Measurements from ENCODE around the gene KRTAP10-1. TPM values are rescaled to one million over a fixed set of nuclear protein-coding genes. Genes with fewer than 3 reads are reported as not detected.

The KRTAP10-1 gene
- total RNA-seq, 1 experiment from 2014 or later = 0.47 TPM

DNA sequence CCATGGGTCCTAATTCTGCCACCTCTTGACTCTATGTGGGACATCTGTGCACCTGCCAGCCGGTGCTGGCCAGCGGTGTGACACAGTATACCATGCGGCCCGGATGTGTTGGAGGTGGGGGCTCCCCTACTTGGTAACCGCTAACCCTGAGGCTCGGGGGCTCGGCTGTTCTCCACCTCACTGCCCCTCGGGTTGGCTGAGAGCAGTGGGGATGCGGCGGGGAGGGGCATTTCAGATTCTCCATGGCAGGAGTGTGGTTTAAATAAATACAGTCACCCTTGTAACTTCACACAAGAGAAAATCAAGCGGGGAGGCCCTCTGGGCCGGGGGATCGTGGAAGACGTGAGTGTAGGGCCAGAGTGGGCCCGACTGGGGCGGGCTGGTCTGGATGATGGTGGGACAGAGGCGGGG lies 11.0 kb downstream of the KRTAP10-1 start:
- Histone ChIP-seq H3K9me3 (ENCODE audit: low read depth, low read length, poor library complexity, severe bottlenecking) (peaks cover 4% of the 10 kb centered on the region), H3K4me1 (ENCODE audit: insufficient read depth, low read length, poor library complexity, severe bottlenecking) (no peaks in the 10 kb centered on the region), H3K36me3 (ENCODE audit: insufficient read depth, low read length, poor library complexity, severe bottlenecking) (no peaks in the 10 kb centered on the region), H3K4me3 (ENCODE audit: low read depth, low read length, poor library complexity, severe bottlenecking) (no peak overlapping the region), H3K27ac (ENCODE audit: low read depth, low read length, poor library complexity, severe bottlenecking) (no peak overlapping the region), H3K27me3 (replicated peaks; ENCODE audit: insufficient read depth, low read depth, low read length, poor library complexity) (no peaks in the 10 kb centered on the region)
- POLR2A ChIA-PET (ENCODE audit: low non-redundant PET) = no interaction called here
- intact Hi-C loops (cut with micrococcal nuclease; ENCODE audit: unreplicated experiment) = no loop called here
- BruUV-seq (replicated peaks) = no TSS peak
- DNase-seq (ENCODE audit: low spot score) = no peak
- CTCF ChIA-PET = no interaction called here
- TF ChIP-seq, protein P1, sequence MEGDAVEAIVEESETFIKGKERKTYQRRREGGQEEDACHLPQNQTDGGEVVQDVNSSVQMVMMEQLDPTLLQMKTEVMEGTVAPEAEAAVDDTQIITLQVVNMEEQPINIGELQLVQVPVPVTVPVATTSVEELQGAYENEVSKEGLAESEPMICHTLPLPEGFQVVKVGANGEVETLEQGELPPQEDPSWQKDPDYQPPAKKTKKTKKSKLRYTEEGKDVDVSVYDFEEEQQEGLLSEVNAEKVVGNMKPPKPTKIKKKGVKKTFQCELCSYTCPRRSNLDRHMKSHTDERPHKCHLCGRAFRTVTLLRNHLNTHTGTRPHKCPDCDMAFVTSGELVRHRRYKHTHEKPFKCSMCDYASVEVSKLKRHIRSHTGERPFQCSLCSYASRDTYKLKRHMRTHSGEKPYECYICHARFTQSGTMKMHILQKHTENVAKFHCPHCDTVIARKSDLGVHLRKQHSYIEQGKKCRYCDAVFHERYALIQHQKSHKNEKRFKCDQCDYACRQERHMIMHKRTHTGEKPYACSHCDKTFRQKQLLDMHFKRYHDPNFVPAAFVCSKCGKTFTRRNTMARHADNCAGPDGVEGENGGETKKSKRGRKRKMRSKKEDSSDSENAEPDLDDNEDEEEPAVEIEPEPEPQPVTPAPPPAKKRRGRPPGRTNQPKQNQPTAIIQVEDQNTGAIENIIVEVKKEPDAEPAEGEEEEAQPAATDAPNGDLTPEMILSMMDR (conservative IDR thresholded peaks at IDR 0.05; ENCODE audit: low read depth, low read length) = no peak
- TF ChIP-seq EZH2 (IDR thresholded peaks at IDR 0.05; ENCODE audit: borderline replicate concordance, low read depth, low read length, poor library complexity, severe bottlenecking) = no peak

DNA sequence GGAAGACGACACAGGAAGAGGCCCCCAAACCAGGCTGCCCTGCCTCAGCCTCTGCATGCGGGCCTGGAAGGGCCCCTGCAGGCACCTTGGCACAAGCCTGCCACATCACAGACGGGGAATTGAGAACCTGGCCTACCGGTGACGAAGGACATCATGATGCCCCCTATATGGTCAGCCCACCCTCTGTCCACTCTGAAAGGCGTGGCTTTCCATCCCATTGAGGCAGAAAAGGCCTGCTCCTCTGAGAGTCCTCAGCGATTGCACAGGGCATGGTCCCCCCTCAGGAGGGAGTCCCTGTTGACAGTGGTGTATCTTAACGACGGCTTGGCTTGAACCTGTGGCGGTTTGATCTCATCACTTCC lies 11.4 kb downstream of the KRTAP10-1 start:
- H3K27ac ChIP-seq (ENCODE audit: low read depth, low read length, poor library complexity, severe bottlenecking) = no peak overlapping the region
- no peaks in the 10 kb centered on the region for H3K4me1 ChIP-seq (ENCODE audit: insufficient read depth, low read length, poor library complexity, severe bottlenecking)
- intact Hi-C loops (cut with micrococcal nuclease; ENCODE audit: unreplicated experiment) = no loop called here
- ChIA-PET CTCF (no interaction called here), POLR2A (ENCODE audit: low non-redundant PET) (no interaction called here)
- H3K4me3 ChIP-seq (ENCODE audit: low read depth, low read length, poor library complexity, severe bottlenecking) = no peak overlapping the region
- TF ChIP-seq EZH2 (IDR thresholded peaks at IDR 0.05; ENCODE audit: borderline replicate concordance, low read depth, low read length, poor library complexity, severe bottlenecking) = no peak
- TF ChIP-seq, protein P1 (conservative IDR thresholded peaks at IDR 0.05; ENCODE audit: low read depth, low read length) = no peak
- peaks cover 6% of the 10 kb centered on the region for H3K9me3 ChIP-seq (ENCODE audit: low read depth, low read length, poor library complexity, severe bottlenecking)
- no peak for DNase-seq (ENCODE audit: low spot score)
- H3K36me3 ChIP-seq (ENCODE audit: insufficient read depth, low read length, poor library complexity, severe bottlenecking) = no peaks in the 10 kb centered on the region
- H3K27me3 ChIP-seq (replicated peaks; ENCODE audit: insufficient read depth, low read depth, low read length, poor library complexity) = no peaks in the 10 kb centered on the region
- BruUV-seq (replicated peaks) = no TSS peak

DNA sequence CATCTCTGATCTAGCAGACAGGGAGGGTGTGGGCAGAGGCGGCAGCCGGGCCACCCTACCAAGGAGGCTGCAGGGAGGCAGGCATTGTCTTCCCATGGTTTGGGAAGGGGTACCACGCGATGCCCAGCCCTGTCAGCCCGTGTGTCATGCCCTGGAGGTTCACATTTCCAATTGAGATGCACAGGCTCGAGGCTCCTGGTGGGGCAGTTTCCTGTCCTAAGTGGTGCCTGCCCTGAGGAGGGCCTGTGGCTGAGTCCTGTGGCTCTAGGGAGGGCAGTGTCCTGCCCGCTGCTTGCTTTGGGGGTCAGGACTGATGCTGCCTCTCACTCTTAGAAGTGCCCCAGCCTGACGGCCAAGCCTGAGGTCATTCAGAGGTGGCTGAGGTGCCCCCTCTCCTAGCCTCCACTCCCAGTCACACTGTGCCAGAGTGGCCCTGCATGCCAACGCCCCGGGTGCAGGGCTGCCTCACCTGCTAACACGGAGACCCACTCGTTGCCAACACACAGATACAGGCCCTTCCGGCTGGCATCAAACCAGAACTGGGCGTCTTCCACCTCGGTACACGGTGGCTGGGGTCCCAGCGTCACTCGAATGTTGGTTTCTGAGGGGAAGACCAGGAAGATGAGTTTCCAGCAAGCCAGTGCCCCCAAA lies 11.9 kb downstream of the KRTAP10-1 start:
- CTCF ChIA-PET = no interaction called here
- Histone ChIP-seq H3K9me3 (ENCODE audit: low read depth, low read length, poor library complexity, severe bottlenecking) (peaks cover 6% of the 10 kb centered on the region), H3K27ac (ENCODE audit: low read depth, low read length, poor library complexity, severe bottlenecking) (no peak overlapping the region), H3K27me3 (replicated peaks; ENCODE audit: insufficient read depth, low read depth, low read length, poor library complexity) (no peaks in the 10 kb centered on the region), H3K4me1 (ENCODE audit: insufficient read depth, low read length, poor library complexity, severe bottlenecking) (no peaks in the 10 kb centered on the region), H3K36me3 (ENCODE audit: insufficient read depth, low read length, poor library complexity, severe bottlenecking) (no peaks in the 10 kb centered on the region), H3K4me3 (ENCODE audit: low read depth, low read length, poor library complexity, severe bottlenecking) (no peak overlapping the region)
- POLR2A ChIA-PET (ENCODE audit: low non-redundant PET) = no interaction called here
- no TSS peak for BruUV-seq (replicated peaks)
- intact Hi-C loops (cut with micrococcal nuclease; ENCODE audit: unreplicated experiment) = no loop called here
- DNase-seq (ENCODE audit: low spot score) = no peak
- TF ChIP-seq, protein P1 (conservative IDR thresholded peaks at IDR 0.05; ENCODE audit: low read depth, low read length) = no peak

All from A673 (cell line).